ENCODE data around the gene GMEB2.

GMEB2 gene

GRCh38 chr20:63555661-63556381, 71.1 kb downstream of the GMEB2 start:
- DNase-seq: no peak

- DNase-seq: no peak
Observed at GRCh38 chr20:63554361-63555278, 72.3 kb downstream of the GMEB2 start.

GRCh38 chr20:63553933-63554290, 73.0 kb downstream of the GMEB2 start, which contains the start of gene FNDC11:
Gene FNDC11, plus strand, starts transcription at chr20:63554159. Its CDS starts 1,505 bp downstream, at chr20:63555664.
- DNase-seq: no peak

- no peak for DNase-seq
Observed at GRCh38 chr20:63553251-63553932, 73.5 kb downstream of the GMEB2 start.

- no peak for DNase-seq
Observed at GRCh38 chr20:63552481-63553249, 74.2 kb downstream of the GMEB2 start.

- no peak for DNase-seq
Observed at GRCh38 chr20:63551068-63551467, 75.8 kb downstream of the GMEB2 start.

- no peak for DNase-seq
Observed at GRCh38 chr20:63549679-63550282, 77.1 kb downstream of the GMEB2 start.

- no peak for DNase-seq
Observed at GRCh38 chr20:63549019-63549418, 77.9 kb downstream of the GMEB2 start.

GRCh38 chr20:63548542-63548941, 78.4 kb downstream of the GMEB2 start:
- no peak for DNase-seq

- no peak for DNase-seq
Observed at GRCh38 chr20:63547725-63548480, 79.0 kb downstream of the GMEB2 start, which contains the start of gene SRMS. Gene SRMS, minus strand, starts transcription at chr20:63547749. Its CDS starts 286 bp downstream, at chr20:63547463.

GRCh38 chr20:63546956-63547724, 79.8 kb downstream of the GMEB2 start:
- DNase-seq: no peak

- DNase-seq: no peak
Observed at GRCh38 chr20:63546256-63546955, 80.5 kb downstream of the GMEB2 start.

- DNase-seq: no peak
Observed at GRCh38 chr20:63545814-63546213, 81.1 kb downstream of the GMEB2 start.

- no peak for DNase-seq
Observed at GRCh38 chr20:63544958-63545516, 81.9 kb downstream of the GMEB2 start.

GRCh38 chr20:63544241-63544957, 82.5 kb downstream of the GMEB2 start:
- no peak for DNase-seq

- no peak for DNase-seq
Observed at GRCh38 chr20:63543733-63544132, 83.2 kb downstream of the GMEB2 start.

- DNase-seq: no peak
Observed at GRCh38 chr20:63543131-63543530, 83.8 kb downstream of the GMEB2 start.

GRCh38 chr20:63542696-63543095, 84.2 kb downstream of the GMEB2 start:
- no peak for DNase-seq

Data from NCI-H510A treated with DMSO at 0.1 percent for 48 hours (cell line).